GM18502 (cell line): Measurements from ENCODE around the gene NCBP1.
"Not testable (repeated sequence)": the region's sequence is repeated elsewhere in the genome, so short reads cannot be mapped to it uniquely, and the experiment has no call there.

Experiments used
- ATAC-seq: cut with Tn5 transposase; IDR thresholded peaks from one replicate; pipeline ENCODE4 v1.9.1; 2021; ENCODE audit warnings: mild to moderate bottlenecking; ENCODE audit not compliant: unreplicated experiment, poor library complexity

NCBP1 gene

GRCh38 chr9:97670586-97670985 is 37.0 kb downstream of the NCBP1 start:
- ATAC-seq = no peak

- ATAC-seq = no peak
Observed at GRCh38 chr9:97672403-97672802, 38.8 kb downstream of the NCBP1 start.

GRCh38 chr9:97673922-97674321 is 40.3 kb downstream of the NCBP1 start:
- no peak for ATAC-seq

- no peak for ATAC-seq
Observed at GRCh38 chr9:97675655-97676054, 42.0 kb downstream of the NCBP1 start.

- no peak for ATAC-seq
Observed at GRCh38 chr9:97682242-97682641, 48.6 kb downstream of the NCBP1 start.

- ATAC-seq = no peak
Observed at GRCh38 chr9:97688654-97689053, 55.0 kb downstream of the NCBP1 start.

- no peak for ATAC-seq
Observed at GRCh38 chr9:97689401-97690180, 56.0 kb downstream of the NCBP1 start.

- ATAC-seq = no peak
Observed at GRCh38 chr9:97694769-97695168, 61.1 kb downstream of the NCBP1 start.

- ATAC-seq = no peak
Observed at GRCh38 chr9:97695390-97695789, 61.8 kb downstream of the NCBP1 start.

GRCh38 chr9:97695995-97696802 is 62.6 kb downstream of the NCBP1 start:
- no peak for ATAC-seq

- ATAC-seq = peak; percentile 88
Observed at GRCh38 chr9:97696803-97697601, 63.4 kb downstream of the NCBP1 start, which contains the start of gene XPA. Gene XPA, minus strand, starts transcription at chr9:97697340. Its CDS starts 48 bp downstream, at chr9:97697292.

GRCh38 chr9:97697837-97698236 is 64.2 kb downstream of the NCBP1 start:
- peak; percentile 2 for ATAC-seq

- no peak for ATAC-seq
Observed at GRCh38 chr9:97698865-97699264, 65.2 kb downstream of the NCBP1 start.

DNA sequence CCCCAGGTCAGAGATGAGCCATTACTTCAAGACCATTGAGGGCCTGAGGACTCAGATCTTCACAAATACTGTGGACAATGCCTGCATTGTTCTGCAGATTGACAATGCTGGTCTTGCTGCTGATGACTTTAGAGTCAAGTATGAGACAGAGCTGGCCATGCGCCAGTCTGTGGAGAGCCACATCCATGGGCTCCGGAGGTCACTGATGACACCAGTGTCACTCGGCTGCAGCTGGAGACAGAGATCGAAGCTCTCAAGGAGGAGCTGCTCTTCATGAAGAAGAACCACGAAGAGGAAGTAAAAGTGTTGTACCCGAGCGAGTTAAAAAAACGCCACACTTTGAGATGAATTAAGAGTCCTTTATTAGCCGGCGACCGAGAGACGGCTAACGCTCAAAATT is 65.7 kb downstream of the NCBP1 start:
- ATAC-seq = not testable (repeated sequence)

GRCh38 chr9:97699824-97700223 is 66.2 kb downstream of the NCBP1 start:
- ATAC-seq = not testable (repeated sequence)

GRCh38 chr9:97703437-97704344 is 70.1 kb downstream of the NCBP1 start:
- no peak for ATAC-seq

GRCh38 chr9:97704345-97704677 is 70.7 kb downstream of the NCBP1 start:
- no peak for ATAC-seq

DNA sequence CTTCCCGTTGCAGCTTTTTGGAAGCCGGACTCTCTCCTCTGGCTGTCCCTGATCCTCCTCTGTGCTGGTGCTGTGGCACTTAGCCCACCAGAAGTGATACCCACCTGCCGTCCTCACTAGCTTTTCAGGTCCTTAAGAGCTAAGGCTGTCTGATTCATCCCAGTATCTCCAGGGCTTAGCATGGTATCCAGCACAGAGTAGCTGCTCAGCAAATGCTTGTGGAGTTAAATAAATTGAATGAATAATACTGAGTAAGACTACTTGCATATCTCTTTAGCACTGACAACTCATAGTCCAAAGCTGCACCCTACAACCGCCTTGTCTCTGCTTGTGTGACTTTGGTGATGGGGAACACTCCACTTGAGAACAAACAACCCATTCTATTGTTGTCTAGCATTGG is 71.2 kb downstream of the NCBP1 start:
- ATAC-seq = no peak

- no peak for ATAC-seq
Observed at GRCh38 chr9:97705354-97705950, 71.8 kb downstream of the NCBP1 start.
